Measurements from ENCODE around the gene PPL.

PPL gene

DNA sequence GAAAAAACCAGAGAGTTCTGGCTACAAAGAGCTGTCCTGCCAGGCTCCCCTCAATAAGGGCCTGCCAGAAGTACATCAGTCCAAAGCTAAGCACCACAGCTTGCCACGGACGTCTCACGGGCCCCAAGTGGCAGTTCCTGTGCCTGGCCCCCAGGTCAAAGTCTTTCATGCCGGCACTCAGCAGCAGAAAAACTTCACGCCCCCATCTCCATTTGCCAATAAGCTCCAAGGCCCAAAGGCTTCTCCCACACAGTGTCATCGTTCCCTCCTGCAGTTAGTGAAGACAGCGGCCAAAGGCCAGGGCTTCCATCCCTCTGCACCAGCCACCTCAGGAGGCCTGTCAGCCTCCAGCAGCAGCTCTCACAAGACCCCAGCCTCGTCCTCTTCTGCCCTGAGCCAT, 62.3 kb downstream of the PPL start:
- in situ Hi-C loops (cut with MboI; ENCODE audit: low pct_unique_long_range_greater_than_20kb, low sequenced_read_pairs, unreplicated experiment) = no loop called here
- TF ChIP-seq, protein P1, sequence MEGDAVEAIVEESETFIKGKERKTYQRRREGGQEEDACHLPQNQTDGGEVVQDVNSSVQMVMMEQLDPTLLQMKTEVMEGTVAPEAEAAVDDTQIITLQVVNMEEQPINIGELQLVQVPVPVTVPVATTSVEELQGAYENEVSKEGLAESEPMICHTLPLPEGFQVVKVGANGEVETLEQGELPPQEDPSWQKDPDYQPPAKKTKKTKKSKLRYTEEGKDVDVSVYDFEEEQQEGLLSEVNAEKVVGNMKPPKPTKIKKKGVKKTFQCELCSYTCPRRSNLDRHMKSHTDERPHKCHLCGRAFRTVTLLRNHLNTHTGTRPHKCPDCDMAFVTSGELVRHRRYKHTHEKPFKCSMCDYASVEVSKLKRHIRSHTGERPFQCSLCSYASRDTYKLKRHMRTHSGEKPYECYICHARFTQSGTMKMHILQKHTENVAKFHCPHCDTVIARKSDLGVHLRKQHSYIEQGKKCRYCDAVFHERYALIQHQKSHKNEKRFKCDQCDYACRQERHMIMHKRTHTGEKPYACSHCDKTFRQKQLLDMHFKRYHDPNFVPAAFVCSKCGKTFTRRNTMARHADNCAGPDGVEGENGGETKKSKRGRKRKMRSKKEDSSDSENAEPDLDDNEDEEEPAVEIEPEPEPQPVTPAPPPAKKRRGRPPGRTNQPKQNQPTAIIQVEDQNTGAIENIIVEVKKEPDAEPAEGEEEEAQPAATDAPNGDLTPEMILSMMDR (IDR thresholded peaks at IDR 0.05; ENCODE audit: extremely low read depth, insufficient read depth, missing control alignments) = no peak
- DNase-seq (ENCODE audit: low spot score) = no peak

DNA sequence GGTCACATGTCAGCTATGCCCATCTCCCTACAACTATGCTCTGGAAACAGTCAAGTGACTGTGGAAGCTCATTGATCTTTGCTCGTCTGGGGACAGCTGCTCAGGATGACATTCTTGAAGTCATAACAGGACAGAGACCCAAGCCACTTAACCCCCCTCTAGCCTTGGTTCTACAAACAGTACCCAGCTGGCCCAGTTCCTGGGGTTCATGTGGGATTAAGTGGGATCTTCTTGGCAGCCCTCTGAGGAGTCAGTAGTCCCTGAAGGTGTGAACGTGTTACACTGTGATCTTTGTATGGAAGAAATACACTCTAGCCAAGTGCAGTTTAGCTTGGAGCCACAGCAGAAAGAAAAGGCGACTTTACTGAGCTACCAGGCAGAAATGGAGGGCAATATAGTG, 63.9 kb downstream of the PPL start:
- no peak for DNase-seq (ENCODE audit: low spot score)
- in situ Hi-C loops (cut with MboI; ENCODE audit: low pct_unique_long_range_greater_than_20kb, low sequenced_read_pairs, unreplicated experiment) = no loop called here
- TF ChIP-seq, protein P1 (IDR thresholded peaks at IDR 0.05; ENCODE audit: extremely low read depth, insufficient read depth, missing control alignments) = no peak

DNA sequence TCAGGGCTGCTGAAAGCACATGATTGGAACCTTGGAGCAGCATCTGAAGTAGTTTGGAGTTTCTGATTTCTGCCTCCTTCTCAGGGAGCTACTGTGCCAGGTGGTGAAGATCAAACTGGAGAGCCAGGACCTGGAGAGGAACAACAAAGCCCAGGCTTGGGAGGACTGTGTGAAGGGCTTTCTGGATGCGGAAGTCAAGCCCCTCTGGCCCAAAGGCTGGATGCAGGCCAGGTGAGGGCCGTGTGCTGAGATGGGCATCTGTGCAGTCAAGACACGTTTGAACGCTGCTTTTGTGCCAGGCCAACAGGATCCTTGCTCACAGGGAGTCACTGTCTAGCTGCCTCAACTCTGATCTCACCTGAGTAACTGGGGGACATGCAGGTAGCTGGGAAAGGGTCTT, 65.9 kb downstream of the PPL start:
- TF ChIP-seq, protein P1 (IDR thresholded peaks at IDR 0.05; ENCODE audit: extremely low read depth, insufficient read depth, missing control alignments) = no peak
- DNase-seq (ENCODE audit: low spot score) = no peak
- in situ Hi-C loops (cut with MboI; ENCODE audit: low pct_unique_long_range_greater_than_20kb, low sequenced_read_pairs, unreplicated experiment) = no loop called here

DNA sequence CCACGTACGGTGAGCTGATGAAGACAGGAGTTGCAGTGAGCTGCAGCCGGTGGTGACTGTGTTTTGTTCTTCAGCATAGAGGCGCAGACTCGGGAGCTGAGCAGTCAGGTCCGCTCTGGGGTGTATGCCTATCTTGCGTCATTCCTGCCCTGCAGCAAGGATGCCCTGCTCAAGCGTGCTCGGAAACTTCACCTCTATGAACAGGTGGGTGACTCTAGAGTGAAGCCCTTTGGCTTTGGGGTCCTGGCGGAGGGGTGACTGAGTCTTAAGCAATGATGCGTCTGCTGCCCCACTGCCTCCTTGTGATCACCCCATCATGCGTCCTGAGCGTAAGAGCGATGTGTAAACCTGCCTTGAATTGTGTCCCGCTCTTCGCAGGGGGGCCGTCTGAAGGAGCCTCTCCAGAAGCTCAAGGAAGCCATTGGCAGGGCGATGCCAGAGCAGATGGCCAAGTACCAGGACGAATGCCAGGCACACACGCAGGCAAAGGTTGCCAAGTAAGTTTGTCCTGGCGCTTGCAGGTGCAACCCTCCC, 66.7 kb downstream of the PPL start:
- in situ Hi-C loops (cut with MboI; ENCODE audit: low pct_unique_long_range_greater_than_20kb, low sequenced_read_pairs, unreplicated experiment) = no loop called here
- TF ChIP-seq, protein P1 (IDR thresholded peaks at IDR 0.05; ENCODE audit: extremely low read depth, insufficient read depth, missing control alignments) = no peak
- DNase-seq (ENCODE audit: low spot score) = no peak

DNA sequence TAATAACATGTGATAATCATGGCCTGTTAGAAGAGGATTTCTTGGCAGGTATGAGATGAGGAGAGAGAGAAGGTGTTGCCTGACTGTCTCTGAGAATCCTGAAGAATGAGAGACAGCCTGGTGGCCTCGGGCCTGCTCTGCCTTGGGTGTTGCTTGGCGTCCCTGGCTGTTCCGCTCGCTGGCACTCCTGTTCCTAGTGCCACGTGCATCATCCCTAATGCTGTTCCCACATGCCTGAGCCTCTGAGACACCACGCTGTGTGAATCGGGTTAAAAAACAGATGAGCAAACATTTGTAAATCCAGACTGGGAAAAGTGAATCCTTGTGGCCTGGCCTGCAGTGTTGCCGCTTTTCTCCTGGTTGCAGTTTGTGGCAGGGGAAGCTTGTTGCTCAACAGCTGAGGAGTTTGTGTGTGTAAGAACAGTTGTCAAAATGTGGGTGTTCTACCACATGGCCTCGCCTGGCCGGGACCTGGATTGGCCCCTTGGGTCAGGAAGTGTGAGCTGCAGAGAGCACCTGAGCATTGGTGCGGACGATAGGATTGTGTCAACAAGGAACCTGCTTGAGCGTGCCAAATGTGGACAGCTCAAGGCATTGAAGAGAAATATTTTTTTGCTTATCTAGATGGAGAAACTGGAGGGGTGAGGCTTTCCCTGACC, 67.7 kb downstream of the PPL start:
- DNase-seq (ENCODE audit: low spot score) = no peak

DNA sequence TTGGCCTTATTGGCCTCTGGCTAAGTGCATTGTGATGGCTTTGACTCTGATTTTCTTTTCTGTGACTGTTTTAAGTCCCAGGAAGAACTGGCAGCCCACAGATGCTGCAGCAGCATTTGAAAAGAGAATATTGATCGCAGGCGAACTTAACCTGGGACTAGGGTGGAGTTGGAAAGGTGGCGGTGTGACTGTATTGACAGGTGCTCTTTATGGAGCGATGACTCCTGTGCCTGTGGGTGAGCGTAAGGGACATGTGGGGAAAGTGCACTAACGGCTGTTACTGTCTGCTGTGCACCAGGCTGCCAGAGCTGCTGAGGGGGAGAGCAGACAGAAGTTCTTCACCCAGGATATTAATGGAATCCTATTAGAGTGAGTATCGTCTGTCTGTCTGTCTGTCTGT, 68.4 kb downstream of the PPL start:
- in situ Hi-C loops (cut with MboI; ENCODE audit: low pct_unique_long_range_greater_than_20kb, low sequenced_read_pairs, unreplicated experiment) = no loop called here
- TF ChIP-seq, protein P1 (IDR thresholded peaks at IDR 0.05; ENCODE audit: extremely low read depth, insufficient read depth, missing control alignments) = no peak
- no peak for DNase-seq (ENCODE audit: low spot score)

More for the DNA sequence above, 67.7 kb downstream of the PPL start:
- in situ Hi-C loops (cut with MboI; ENCODE audit: low pct_unique_long_range_greater_than_20kb, low sequenced_read_pairs, unreplicated experiment) = no loop called here
- TF ChIP-seq, protein P1 (IDR thresholded peaks at IDR 0.05; ENCODE audit: extremely low read depth, insufficient read depth, missing control alignments) = no peak
